HG02870 (cell line): ENCODE measurements around the gene FJX1.

Source experiments
- ATAC-seq: cut with Tn5 transposase; IDR thresholded peaks from one replicate; pipeline ENCODE4 v1.9.1; 2021; ENCODE audit warnings: mild to moderate bottlenecking, moderate library complexity; ENCODE audit not compliant: unreplicated experiment

The FJX1 gene

GRCh38 chr11:35605706-35606105 lies 12.6 kb upstream of the FJX1 start:
- ATAC-seq: no peak

- ATAC-seq: no peak
These were observed 12.1 kb upstream of the FJX1 start for GRCh38 chr11:35606206-35606605.

GRCh38 chr11:35608502-35608901 lies 9.8 kb upstream of the FJX1 start:
- no peak for ATAC-seq

GRCh38 chr11:35609656-35610055 lies 8.6 kb upstream of the FJX1 start:
- no peak for ATAC-seq

GRCh38 chr11:35610631-35611030 lies 7.6 kb upstream of the FJX1 start:
- ATAC-seq: no peak

GRCh38 chr11:35611741-35612140 lies 6.5 kb upstream of the FJX1 start:
- ATAC-seq: no peak

- ATAC-seq: no peak
These were observed 3.2 kb upstream of the FJX1 start for GRCh38 chr11:35614939-35615569.

GRCh38 chr11:35615921-35616900 lies 2.0 kb upstream of the FJX1 start:
- no peak for ATAC-seq

GRCh38 chr11:35617316-35617686 lies 959 bp upstream of the FJX1 start:
- no peak for ATAC-seq

- peak; percentile 35 for ATAC-seq
These were observed 346 bp downstream of the FJX1 start for GRCh38 chr11:35618497-35619115.

GRCh38 chr11:35619116-35619854 lies 1.0 kb downstream of the FJX1 start:
- ATAC-seq: peak; percentile 24

GRCh38 chr11:35619855-35620640 lies 1.8 kb downstream of the FJX1 start:
- ATAC-seq: no peak

GRCh38 chr11:35620795-35621194 lies 2.5 kb downstream of the FJX1 start:
- no peak for ATAC-seq

- no peak for ATAC-seq
These were observed 3.4 kb downstream of the FJX1 start for GRCh38 chr11:35621620-35622019.

- ATAC-seq: no peak
These were observed 3.8 kb downstream of the FJX1 start for GRCh38 chr11:35622070-35622469.

GRCh38 chr11:35623621-35624168 lies 5.4 kb downstream of the FJX1 start:
- ATAC-seq: no peak

- no peak for ATAC-seq
These were observed 6.1 kb downstream of the FJX1 start for GRCh38 chr11:35624316-35624715.

- no peak for ATAC-seq
These were observed 6.5 kb downstream of the FJX1 start for GRCh38 chr11:35624781-35625180.

- ATAC-seq: no peak
These were observed 8.2 kb downstream of the FJX1 start for GRCh38 chr11:35626501-35626900.

- ATAC-seq: no peak
These were observed 11.3 kb downstream of the FJX1 start for GRCh38 chr11:35629511-35629910.
